ENCODE measurements around the gene CNTROB.

DNA sequence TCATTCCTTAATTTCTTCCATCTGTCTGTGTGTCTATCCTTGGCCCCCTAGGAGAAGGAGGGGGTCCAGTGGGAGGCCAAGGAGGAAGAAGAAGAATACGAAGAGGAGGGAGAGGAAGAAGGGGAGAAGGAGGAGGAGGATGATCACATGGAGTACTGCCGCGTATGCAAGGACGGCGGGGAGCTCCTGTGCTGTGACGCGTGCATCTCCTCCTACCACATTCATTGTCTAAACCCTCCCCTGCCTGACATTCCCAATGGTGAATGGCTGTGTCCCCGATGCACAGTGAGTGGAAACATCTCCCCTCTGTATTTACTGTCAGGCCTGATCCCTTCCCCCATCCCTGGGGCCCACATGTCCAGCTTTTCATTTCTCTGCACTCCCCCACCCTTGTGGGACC, 37.1 kb upstream of the CNTROB start:
- TF ChIP-seq, protein P1, sequence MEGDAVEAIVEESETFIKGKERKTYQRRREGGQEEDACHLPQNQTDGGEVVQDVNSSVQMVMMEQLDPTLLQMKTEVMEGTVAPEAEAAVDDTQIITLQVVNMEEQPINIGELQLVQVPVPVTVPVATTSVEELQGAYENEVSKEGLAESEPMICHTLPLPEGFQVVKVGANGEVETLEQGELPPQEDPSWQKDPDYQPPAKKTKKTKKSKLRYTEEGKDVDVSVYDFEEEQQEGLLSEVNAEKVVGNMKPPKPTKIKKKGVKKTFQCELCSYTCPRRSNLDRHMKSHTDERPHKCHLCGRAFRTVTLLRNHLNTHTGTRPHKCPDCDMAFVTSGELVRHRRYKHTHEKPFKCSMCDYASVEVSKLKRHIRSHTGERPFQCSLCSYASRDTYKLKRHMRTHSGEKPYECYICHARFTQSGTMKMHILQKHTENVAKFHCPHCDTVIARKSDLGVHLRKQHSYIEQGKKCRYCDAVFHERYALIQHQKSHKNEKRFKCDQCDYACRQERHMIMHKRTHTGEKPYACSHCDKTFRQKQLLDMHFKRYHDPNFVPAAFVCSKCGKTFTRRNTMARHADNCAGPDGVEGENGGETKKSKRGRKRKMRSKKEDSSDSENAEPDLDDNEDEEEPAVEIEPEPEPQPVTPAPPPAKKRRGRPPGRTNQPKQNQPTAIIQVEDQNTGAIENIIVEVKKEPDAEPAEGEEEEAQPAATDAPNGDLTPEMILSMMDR (IDR thresholded peaks at IDR 0.05; ENCODE audit: low read depth, low read length, poor library complexity, severe bottlenecking), result no peak
- TF ChIP-seq EZH2phosphoT487 (IDR thresholded peaks at IDR 0.05; ENCODE audit: borderline replicate concordance, low read length), result no peak

All from DOHH2 (cell line).